GM23248 (cell line): ENCODE data around the gene TRIM26. TPM values are rescaled to one million over a fixed set of nuclear protein-coding genes. Genes with fewer than 3 reads are reported as not detected.

Source experiments
- DNase-seq: peaks from one replicate; pipeline ENCODE4 v3.0.0-alpha.2; 2015
- H2AFZ ChIP-seq: fragments of 200-600 bp; sonication (generic); 2 replicates; pipeline ENCODE4 v1.6.1; 2016; ENCODE audit warnings: antibody characterized with exemption
- H3F3A ChIP-seq: fragments of 200-600 bp; sonication (generic); 2 replicates; pipeline ENCODE4 v1.6.1; 2016; ENCODE audit warnings: mild to moderate bottlenecking, antibody characterized with exemption, mixed run types; ENCODE audit not compliant: insufficient read depth
- H3K27ac ChIP-seq: fragments of 200-600 bp; sonication (generic); 2 replicates; pipeline ENCODE4 v1.5.1; 2016; ENCODE audit warnings: mild to moderate bottlenecking
- H3K27me3 ChIP-seq: fragments of 200-600 bp; sonication (generic); replicated peaks from 2 replicates; pipeline ENCODE4 v1.6.1; 2016; ENCODE audit warnings: mild to moderate bottlenecking; ENCODE audit not compliant: insufficient read depth
- H3K36me3 ChIP-seq: fragments of 200-600 bp; sonication (generic); 2 replicates; pipeline ENCODE4 v1.6.1; 2016; ENCODE audit warnings: low read depth, mild to moderate bottlenecking
- H3K4me1 ChIP-seq: fragments of 200-600 bp; sonication (generic); 2 replicates; pipeline ENCODE4 v1.6.1; 2016; ENCODE audit warnings: mild to moderate bottlenecking; ENCODE audit not compliant: insufficient read depth
- H3K4me2 ChIP-seq: fragments of 200-600 bp; sonication (generic); one replicate; pipeline ENCODE4 v1.6.1; 2016; ENCODE audit warnings: mild to moderate bottlenecking; ENCODE audit not compliant: unreplicated experiment
- H3K4me3 ChIP-seq: fragments of 200-600 bp; sonication (generic); 2 replicates; pipeline ENCODE4 v1.5.1; 2016; ENCODE audit warnings: mild to moderate bottlenecking
- H3K79me2 ChIP-seq: fragments of 200-600 bp; sonication (generic); 2 replicates; pipeline ENCODE4 v1.6.1; 2016; ENCODE audit warnings: mild to moderate bottlenecking; ENCODE audit not compliant: insufficient read depth
- H3K9ac ChIP-seq: fragments of 200-600 bp; sonication (generic); 2 replicates; pipeline ENCODE4 v1.6.1; 2016; ENCODE audit warnings: mild to moderate bottlenecking
- H3K9me2 ChIP-seq: fragments of 200-600 bp; sonication (generic); 2 replicates; pipeline ENCODE4 v1.6.1; 2016; ENCODE audit warnings: mixed run types, mild to moderate bottlenecking, moderate library complexity; ENCODE audit not compliant: insufficient read depth
- H3K9me3 ChIP-seq: fragments of 200-600 bp; sonication (generic); one replicate; pipeline ENCODE4 v1.6.1; 2017; ENCODE audit warnings: low read depth
- H4K20me1 ChIP-seq: fragments of 200-600 bp; sonication (generic); 2 replicates; pipeline ENCODE4 v1.6.0; 2016; ENCODE audit not compliant: insufficient read depth
- EZH2 ChIP-seq: fragments of 200-600 bp; sonication (generic); IDR thresholded peaks from 2 replicates; pipeline ENCODE4 v1.6.1; 2018; ENCODE audit warnings: antibody characterized with exemption, mild to moderate bottlenecking; ENCODE audit not compliant: insufficient read depth, poor library complexity, severe bottlenecking
- EZH2phosphoT487 ChIP-seq: fragments of 200-600 bp; sonication (generic); IDR thresholded peaks from 2 replicates; pipeline ENCODE4 v1.6.1; 2018; ENCODE audit warnings: antibody characterized with exemption, moderate library complexity, mild to moderate bottlenecking, low read depth; ENCODE audit not compliant: insufficient read depth
- WGBS, 2 experiments: methylation state at CpG; one replicate each; pipeline ENCODE4 v1.1.6; 2015 to 2017; ENCODE audit warnings: low lambda C conversion rate in 2 of 2, low coverage in 1 of 2; ENCODE audit errors: missing lambda C conversion rate in 2 of 2; 5-methylcytosine and 5-hydroxymethylcytosine counted together
- in situ Hi-C: fragments of 300-500 bp; cut with MboI; formaldehyde crosslinking; loops from 2 replicates; pipeline ENCODE4 v1.15.0; 2020
- polyA plus RNA-seq: library from polyadenylated mRNA; unstranded; fragments of >200 nt; fragmentation: Nextera tagmentation; extraction: Ambion mirVana; gene quantifications from 2 replicates; pipeline ENCODE4 v1.2.1, GENCODE V29; 2016
- total RNA-seq: library from RNA; depleted of rRNA; stranded (reverse); fragments of >200 nt; shearing (Covaris generic); gene quantifications from 2 replicates; pipeline ENCODE4 v1.2.3, GENCODE V29; 2014

TRIM26 gene
- total and polyA plus RNA-seq, 2 experiments from 2014 or later: 22.9 to 30.7 TPM

- no peaks in the 10 kb centered on the region for H3K79me2 ChIP-seq
- H3K4me1 ChIP-seq: no peaks in the 10 kb centered on the region
- peaks cover 30% of the 10 kb centered on the region for H3K27me3 ChIP-seq
- TF ChIP-seq EZH2: no peak
- no peaks in the 10 kb centered on the region for H3K36me3 ChIP-seq
- no peaks in the 10 kb centered on the region for H4K20me1 ChIP-seq
- no peaks in the 10 kb centered on the region for H3F3A ChIP-seq
- 65 to 70% methylated on average over 4 of the region's 4 CpGs for WGBS, 2 experiments
- no peak for DNase-seq
- H3K4me3 ChIP-seq: no peak overlapping the region
- no peak overlapping the region for H3K27ac ChIP-seq
- no peak overlapping the region for H3K9ac ChIP-seq
- in situ Hi-C loops: no loop called here
- no peak overlapping the region for H3K4me2 ChIP-seq
- H3K9me3 ChIP-seq: no peaks in the 10 kb centered on the region
- no peak overlapping the region for H2AFZ ChIP-seq
- H3K9me2 ChIP-seq: no peaks in the 10 kb centered on the region
These were observed 48.5 kb downstream of the TRIM26 start for GRCh38 chr6:30164714-30165113.

- Histone ChIP-seq H3K9me2 (no peaks in the 10 kb centered on the region), H4K20me1 (no peaks in the 10 kb centered on the region), H3F3A (no peaks in the 10 kb centered on the region), H3K36me3 (no peaks in the 10 kb centered on the region), H3K27ac (no peak overlapping the region), H3K79me2 (no peaks in the 10 kb centered on the region), H3K27me3 (peaks cover 23% of the 10 kb centered on the region), H2AFZ (no peak overlapping the region), H3K4me1 (no peaks in the 10 kb centered on the region), H3K4me2 (no peak overlapping the region), H3K9ac (no peak overlapping the region), H3K9me3 (no peaks in the 10 kb centered on the region), H3K4me3 (no peak overlapping the region)
- in situ Hi-C loops: no loop called here
- no peak for DNase-seq
- WGBS, 2 experiments: 76 to 84% methylated on average over 14 to 16 of the region's 16 CpGs
- TF ChIP-seq EZH2 (no peak), EZH2phosphoT487 (no peak)
These were observed 49.1 kb downstream of the TRIM26 start for GRCh38 chr6:30163918-30164654.

GRCh38 chr6:30163090-30163917 is 49.9 kb downstream of the TRIM26 start, which contains the start of gene TRIM15:
Gene TRIM15 (plus strand): TSS chr6:30163546. CDS start chr6:30163685, 139 bp downstream.
- H3K36me3 ChIP-seq: no peaks in the 10 kb centered on the region
- no peak within 1 kb of the TSS for H3K4me3 ChIP-seq
- no peaks in the 10 kb centered on the region for H3K9me2 ChIP-seq
- no peaks in the 10 kb centered on the region for H3F3A ChIP-seq
- TF ChIP-seq EZH2phosphoT487 (no peak), EZH2 (no peak)
- peak; percentile 18 for DNase-seq
- no peak within 1 kb of the TSS for H3K9ac ChIP-seq
- H3K4me1 ChIP-seq: no peaks in the 10 kb centered on the region
- in situ Hi-C loops: no loop called here
- H2AFZ ChIP-seq: no peak within 1 kb of the TSS
- no peak within 1 kb of the TSS for H3K27ac ChIP-seq
- WGBS, 2 experiments: 48% methylated on average over 27 to 31 of the region's 31 CpGs
- no peak within 1 kb of the TSS for H3K4me2 ChIP-seq
- no peaks in the 10 kb centered on the region for H3K79me2 ChIP-seq
- peaks cover 16% of the 10 kb centered on the region for H3K27me3 ChIP-seq
- H3K9me3 ChIP-seq: no peaks in the 10 kb centered on the region
- H4K20me1 ChIP-seq: no peaks in the 10 kb centered on the region

GRCh38 chr6:30162265-30163089 is 50.7 kb downstream of the TRIM26 start:
- Histone ChIP-seq H3K27me3 (peaks cover 8% of the 10 kb centered on the region), H3K79me2 (no peaks in the 10 kb centered on the region), H3K9me3 (no peaks in the 10 kb centered on the region), H3K36me3 (no peaks in the 10 kb centered on the region), H3F3A (no peaks in the 10 kb centered on the region), H3K27ac (no peak overlapping the region), H3K9me2 (no peaks in the 10 kb centered on the region), H3K4me1 (peaks cover 5% of the 10 kb centered on the region), H3K4me2 (no peak overlapping the region), H4K20me1 (no peaks in the 10 kb centered on the region), H2AFZ (no peak overlapping the region), H3K4me3 (no peak overlapping the region), H3K9ac (no peak overlapping the region)
- WGBS, 2 experiments: 62% methylated on average over 12 of the region's 12 CpGs
- no peak for DNase-seq
- TF ChIP-seq EZH2phosphoT487 (no peak), EZH2 (no peak)
- in situ Hi-C loops: no loop called here
